Gastrocnemius medialis (tissue), 4 donors: Measurements from ENCODE around the gene ADAMTS14. TPM values are rescaled to one million over a fixed set of nuclear protein-coding genes. Genes with fewer than 3 reads are reported as not detected.

Experiments
- ATAC-seq, 2 donors: fragments of 150-250 bp; one replicate each; pipeline ENCODE4 v1.9.1; 2016
- DNase-seq, 2 donors: peaks; one replicate each; pipeline ENCODE4 v3.0.0-alpha.2; 2019
- H3K27ac ChIP-seq, 4 donors: fragments of 200-600 bp; sonication (generic); 1 replicate in 1 of 4; 2 replicates in 3 of 4; pipeline ENCODE4 v1.5.1; 2016 to 2018; ENCODE audit warnings: mild to moderate bottlenecking in 2 of 4, moderate library complexity in 1 of 4
- H3K27me3 ChIP-seq, 3 donors: fragments of 200-600 bp; sonication (generic) in 2 of 3; 1 replicate in 1 of 3; 2 replicates in 2 of 3; pipeline versions ENCODE4 v1.5.1 to v1.6.0; 2016 to 2019; ENCODE audit warnings: mild to moderate bottlenecking in 1 of 3, moderate library complexity in 1 of 3
- H3K36me3 ChIP-seq, 2 donors: fragments of 200-600 bp; sonication (generic) in 1 of 2; one replicate each; pipeline ENCODE4 v1.5.1; 2017 to 2018
- H3K4me1 ChIP-seq, 2 donors: fragments of 200-600 bp; sonication (generic) in 1 of 2; one replicate each; pipeline ENCODE4 v1.5.1; 2016 to 2017; ENCODE audit warnings: mild to moderate bottlenecking in 2 of 2
- H3K4me3 ChIP-seq, 4 donors: fragments of 200-600 bp; sonication (generic) in 3 of 4; 1 replicate in 1 of 4; 2 replicates in 3 of 4; pipeline ENCODE4 v1.5.1; 2016 to 2019; ENCODE audit warnings: mild to moderate bottlenecking in 2 of 4
- H3K9me3 ChIP-seq, 3 donors: fragments of 200-600 bp; sonication (generic) in 2 of 3; 1 replicate in 1 of 3; 2 replicates in 2 of 3; pipeline ENCODE4 v1.5.1; 2016 to 2019
- CTCF ChIP-seq, 5 experiments: fragments of 450-650 bp in 3 of 5; fragments of 200-600 bp in 2 of 5; sonication (generic) in 2 of 5; IDR thresholded peaks in 4 of 5; conservative IDR thresholded peaks in 1 of 5; 1 replicate in 4 of 5; 2 replicates in 1 of 5; pipeline ENCODE4 v1.5.1; 2016 to 2019; ENCODE audit warnings: antibody characterized with exemption in 5 of 5, mild to moderate bottlenecking in 3 of 5, moderate library complexity in 3 of 5
- POLR2A ChIP-seq, 2 donors: fragments of 450-650 bp; IDR thresholded peaks; one replicate each; pipeline ENCODE4 v1.6.1; 2017; ENCODE audit warnings: antibody characterized with exemption in 2 of 2, mild to moderate bottlenecking in 2 of 2, moderate library complexity in 2 of 2
- in situ Hi-C, 4 donors: fragments of 200-750 bp; cut with MboI; loops; one replicate each; pipeline versions ENCODE4 v1.15.0 to v1.8.0; 2017; ENCODE audit warnings: low sequenced_read_pairs in 4 of 4
- intact Hi-C: fragments of 100-400 bp; cut with DNase I; formaldehyde crosslinking; loops from one replicate; pipeline ENCODE4 v1.15.1; 2023; ENCODE audit warnings: low total_unique reads
- total RNA-seq, 4 donors: library from RNA; depleted of rRNA; stranded (reverse); fragments of >200 nt; gene quantifications; one replicate each; pipeline versions ENCODE4 v1.1.0 to v1.2.3, GENCODE V29; 2016

ADAMTS14 gene
- total RNA-seq, 4 donors from 2014 or later: 0.10 TPM; not detected in 3

DNA sequence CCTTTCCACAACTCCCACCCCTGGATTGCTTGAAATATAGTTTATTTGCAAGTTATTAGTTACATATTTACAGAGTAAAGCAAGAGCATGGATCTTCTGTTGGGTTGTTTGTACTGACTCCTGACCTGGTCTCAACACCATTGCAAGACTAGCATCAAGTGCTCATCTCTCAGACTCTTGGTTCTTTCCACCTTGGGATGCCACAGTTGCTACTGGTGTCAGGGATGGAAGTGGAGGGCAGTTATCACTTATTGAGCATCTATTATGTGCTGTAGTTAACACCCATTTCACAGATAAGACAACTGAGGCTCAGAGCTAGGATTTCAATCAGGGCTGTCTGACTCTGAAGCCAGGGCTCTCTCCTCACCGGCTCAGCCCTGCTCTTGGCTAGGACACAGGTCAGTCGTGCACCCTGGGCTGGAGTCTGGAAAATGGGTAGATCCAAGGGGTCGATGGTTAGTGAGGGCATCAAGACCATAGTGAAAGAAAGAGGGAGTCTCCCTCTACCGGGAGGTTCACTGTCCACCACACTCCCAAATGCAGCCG lies 614 bp upstream of the ADAMTS14 start:
- peaks cover 0 to 19% (median 0%) of the 10 kb centered on the region in 3 donors for H3K27me3 ChIP-seq
- DNase-seq (no peak), ATAC-seq (no peak)
- in situ Hi-C loops (no loop called here), intact Hi-C loops (no loop called here)
- H3K36me3 ChIP-seq: no peaks in the 10 kb centered on the region
- H3K4me1 ChIP-seq: peaks cover 10 to 13% of the 10 kb centered on the region in 2 donors
- H3K27ac ChIP-seq: no peak overlapping the region
- H3K9me3 ChIP-seq: no peaks in the 10 kb centered on the region
- no peak for TF ChIP-seq POLR2A (IDR thresholded peaks at IDR 0.05)
- TF ChIP-seq CTCF (IDR thresholded peaks at IDR 0.05 in 4 of 5, conservative IDR thresholded peaks at IDR 0.05 in 1 of 5): no peak
- peak overlapping the region in 1 of 4 donors; percentile 28 for H3K4me3 ChIP-seq

GRCh38 chr10:70673043-70673928 lies 980 bp downstream of the ADAMTS14 start:
- Histone ChIP-seq H3K27me3 (peaks cover 0 to 19% (median 0%) of the 10 kb centered on the region in 3 donors), H3K36me3 (no peaks in the 10 kb centered on the region), H3K4me1 (peaks cover 10 to 13% of the 10 kb centered on the region in 2 donors), H3K27ac (no peak overlapping the region), H3K4me3 (peak overlapping the region in 3 of 4 donors; percentile 34 to 47 (median 34)), H3K9me3 (no peaks in the 10 kb centered on the region)
- no peak for ATAC-seq
- no peak for TF ChIP-seq CTCF (IDR thresholded peaks at IDR 0.05 in 4 of 5, conservative IDR thresholded peaks at IDR 0.05 in 1 of 5)
- no peak for TF ChIP-seq POLR2A (IDR thresholded peaks at IDR 0.05)
- in situ Hi-C loops: no loop called here
- no peak for DNase-seq
- intact Hi-C loops: no loop called here

DNA sequence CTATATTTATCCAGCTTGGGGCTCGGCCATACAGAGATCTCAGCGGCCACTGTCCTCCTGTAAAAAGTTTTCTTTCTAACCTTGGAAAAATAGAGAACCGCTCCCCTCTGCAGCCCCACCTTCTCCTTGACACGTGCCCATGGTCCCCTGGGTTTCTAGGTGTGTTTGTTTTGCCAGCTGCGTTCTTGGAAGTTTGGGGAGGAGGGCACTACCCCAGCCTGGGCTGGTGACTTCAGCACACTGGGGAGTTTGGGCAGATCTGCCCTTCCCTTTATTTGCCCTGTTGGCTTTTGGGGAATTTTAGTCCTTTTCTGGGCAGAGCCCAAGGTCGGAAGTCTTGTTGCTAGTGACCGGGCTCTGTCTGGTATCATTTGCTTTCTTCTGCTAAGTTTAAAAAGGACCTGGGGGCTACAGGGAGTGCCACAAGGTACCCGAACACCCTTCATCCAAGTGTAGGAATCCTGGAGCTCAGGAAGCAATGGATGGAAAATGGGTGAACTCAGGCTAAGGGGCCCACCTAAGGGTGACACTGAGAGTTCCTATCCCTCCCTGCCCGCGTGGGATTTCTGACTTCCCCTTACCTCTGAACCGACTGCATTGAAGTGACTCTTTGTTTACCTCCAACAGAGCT lies 1.7 kb downstream of the ADAMTS14 start:
- H3K27me3 ChIP-seq: peaks cover 0 to 19% (median 0%) of the 10 kb centered on the region in 3 donors
- DNase-seq: no peak
- no peak for TF ChIP-seq POLR2A (IDR thresholded peaks at IDR 0.05)
- TF ChIP-seq CTCF (IDR thresholded peaks at IDR 0.05 in 4 of 5, conservative IDR thresholded peaks at IDR 0.05 in 1 of 5): no peak
- in situ Hi-C loops (no loop called here), intact Hi-C loops (no loop called here)
- H3K4me3 ChIP-seq: no peak overlapping the region
- H3K27ac ChIP-seq: no peak overlapping the region
- H3K9me3 ChIP-seq: no peaks in the 10 kb centered on the region
- H3K4me1 ChIP-seq: peaks cover 10 to 13% of the 10 kb centered on the region in 2 donors
- no peaks in the 10 kb centered on the region for H3K36me3 ChIP-seq
- no peak for ATAC-seq

DNA sequence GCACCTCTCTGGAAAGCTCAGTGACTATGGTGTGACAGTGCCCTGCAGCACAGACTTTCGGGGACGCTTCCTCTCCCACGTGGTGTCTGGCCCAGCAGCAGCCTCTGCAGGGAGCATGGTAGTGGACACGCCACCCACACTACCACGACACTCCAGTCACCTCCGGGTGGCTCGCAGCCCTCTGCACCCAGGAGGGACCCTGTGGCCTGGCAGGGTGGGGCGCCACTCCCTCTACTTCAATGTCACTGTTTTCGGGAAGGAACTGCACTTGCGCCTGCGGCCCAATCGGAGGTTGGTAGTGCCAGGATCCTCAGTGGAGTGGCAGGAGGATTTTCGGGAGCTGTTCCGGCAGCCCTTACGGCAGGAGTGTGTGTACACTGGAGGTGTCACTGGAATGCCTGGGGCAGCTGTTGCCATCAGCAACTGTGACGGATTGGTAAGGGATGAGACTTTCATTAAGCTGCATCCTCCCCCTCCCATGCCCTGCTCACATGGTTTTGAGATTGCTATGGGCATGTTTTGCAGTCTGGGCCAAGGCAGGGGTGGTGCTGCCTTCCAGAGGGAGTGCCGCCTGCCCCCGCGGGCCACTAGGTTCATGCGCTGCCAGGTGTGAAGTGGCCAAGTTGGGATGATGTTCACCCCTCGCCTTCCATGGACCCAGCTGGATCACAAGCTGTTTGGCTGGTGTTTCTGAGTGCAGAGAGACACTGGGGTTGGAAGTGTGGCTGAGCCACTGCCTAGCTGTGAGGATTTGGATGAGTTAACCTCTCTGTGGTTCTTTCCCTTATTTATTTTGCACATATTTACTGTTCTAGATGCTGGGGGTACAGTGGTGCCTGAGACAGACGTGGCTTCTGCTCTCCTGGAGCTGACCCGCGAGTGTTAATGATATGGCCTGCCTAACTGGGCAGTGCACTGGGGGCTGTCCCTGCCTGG lies 2.5 kb downstream of the ADAMTS14 start:
- H3K27ac ChIP-seq: no peak overlapping the region
- H3K4me3 ChIP-seq: no peak overlapping the region
- no peak for TF ChIP-seq POLR2A (IDR thresholded peaks at IDR 0.05)
- ATAC-seq: no peak
- H3K36me3 ChIP-seq: no peaks in the 10 kb centered on the region
- intact Hi-C loops: no loop called here
- no peak for DNase-seq
- H3K27me3 ChIP-seq: peaks cover 0 to 19% (median 0%) of the 10 kb centered on the region in 3 donors
- in situ Hi-C loops: no loop called here
- H3K4me1 ChIP-seq: peaks cover 10 to 13% of the 10 kb centered on the region in 2 donors
- H3K9me3 ChIP-seq: no peaks in the 10 kb centered on the region
